ENCODE data around the gene PHLDB3. TPM values are rescaled to one million over a fixed set of nuclear protein-coding genes. Genes with fewer than 3 reads are reported as not detected.

PHLDB3 gene
- total RNA-seq, 1 experiment from 2014 or later = 33.1 TPM

GRCh38 chr19:43433358-43433673 is 71.2 kb downstream of the PHLDB3 start:
- no TSS peak for BruUV-seq (replicated peaks)
- Mint-ChIP-seq H3K27ac (ENCODE audit: unreplicated experiment) (no peak overlapping the region), H3K27me3 (ENCODE audit: insufficient read depth, unreplicated experiment) (no peaks in the 10 kb centered on the region), H3K36me3 (ENCODE audit: insufficient read depth, unreplicated experiment) (no peaks in the 10 kb centered on the region), H3K9me3 (ENCODE audit: unreplicated experiment) (no peaks in the 10 kb centered on the region), H3K4me3 (ENCODE audit: unreplicated experiment) (no peak overlapping the region), H3K4me1 (ENCODE audit: low read depth, unreplicated experiment) (no peaks in the 10 kb centered on the region)
- Histone ChIP-seq H3K27me3 (replicated peaks; ENCODE audit: control insufficient read depth, insufficient read depth, low read length) (no peaks in the 10 kb centered on the region), H3K4me1 (no peaks in the 10 kb centered on the region), H3K9me3 (no peaks in the 10 kb centered on the region), H3K4me3 (ENCODE audit: low read depth, low read length) (no peak overlapping the region), H3K36me3 (ENCODE audit: control insufficient read depth, insufficient read depth, low read length) (no peaks in the 10 kb centered on the region)
- ChIA-PET POLR2A (interaction anchor here (0.8 kb wide), 1 partner anchor 303 kb away, joined by 3 read pairs; no protein-coding TSS in a partner anchor), CTCF (interaction anchor here (0.5 to 1.4 kb wide), 3 partner anchors 16 to 161 kb away, joined by 3 to 6 read pairs (median 3); partner anchors contain the start of gene PHLDB3)
- intact Hi-C loops (cut with micrococcal nuclease; ENCODE audit: unreplicated experiment) = loop anchor here (1.0 kb wide), 1 partner anchor 86 kb away; no protein-coding TSS in a partner anchor
- DNase-seq = no peak
- TF ChIP-seq, protein P1, sequence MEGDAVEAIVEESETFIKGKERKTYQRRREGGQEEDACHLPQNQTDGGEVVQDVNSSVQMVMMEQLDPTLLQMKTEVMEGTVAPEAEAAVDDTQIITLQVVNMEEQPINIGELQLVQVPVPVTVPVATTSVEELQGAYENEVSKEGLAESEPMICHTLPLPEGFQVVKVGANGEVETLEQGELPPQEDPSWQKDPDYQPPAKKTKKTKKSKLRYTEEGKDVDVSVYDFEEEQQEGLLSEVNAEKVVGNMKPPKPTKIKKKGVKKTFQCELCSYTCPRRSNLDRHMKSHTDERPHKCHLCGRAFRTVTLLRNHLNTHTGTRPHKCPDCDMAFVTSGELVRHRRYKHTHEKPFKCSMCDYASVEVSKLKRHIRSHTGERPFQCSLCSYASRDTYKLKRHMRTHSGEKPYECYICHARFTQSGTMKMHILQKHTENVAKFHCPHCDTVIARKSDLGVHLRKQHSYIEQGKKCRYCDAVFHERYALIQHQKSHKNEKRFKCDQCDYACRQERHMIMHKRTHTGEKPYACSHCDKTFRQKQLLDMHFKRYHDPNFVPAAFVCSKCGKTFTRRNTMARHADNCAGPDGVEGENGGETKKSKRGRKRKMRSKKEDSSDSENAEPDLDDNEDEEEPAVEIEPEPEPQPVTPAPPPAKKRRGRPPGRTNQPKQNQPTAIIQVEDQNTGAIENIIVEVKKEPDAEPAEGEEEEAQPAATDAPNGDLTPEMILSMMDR (IDR thresholded peaks at IDR 0.05; ENCODE audit: insufficient read depth in 1 of 2, low read depth in 1 of 2, low read length in 1 of 2, severe bottlenecking in 1 of 2, unreplicated experiment in 1 of 2) = no peak

- no peak for DNase-seq
- Histone ChIP-seq H3K4me3 (ENCODE audit: low read depth, low read length) (no peak overlapping the region), H3K27me3 (replicated peaks; ENCODE audit: control insufficient read depth, insufficient read depth, low read length) (no peaks in the 10 kb centered on the region), H3K36me3 (ENCODE audit: control insufficient read depth, insufficient read depth, low read length) (no peaks in the 10 kb centered on the region), H3K9me3 (no peaks in the 10 kb centered on the region), H3K4me1 (no peaks in the 10 kb centered on the region)
- Mint-ChIP-seq H3K9me3 (ENCODE audit: unreplicated experiment) (no peaks in the 10 kb centered on the region), H3K27me3 (ENCODE audit: insufficient read depth, unreplicated experiment) (no peaks in the 10 kb centered on the region), H3K27ac (ENCODE audit: unreplicated experiment) (no peak overlapping the region), H3K4me1 (ENCODE audit: low read depth, unreplicated experiment) (peaks cover 13% of the 10 kb centered on the region), H3K36me3 (ENCODE audit: insufficient read depth, unreplicated experiment) (no peaks in the 10 kb centered on the region), H3K4me3 (ENCODE audit: unreplicated experiment) (no peak overlapping the region)
- CTCF ChIA-PET = no interaction called here
- intact Hi-C loops (cut with micrococcal nuclease; ENCODE audit: unreplicated experiment) = no loop called here
- BruUV-seq (replicated peaks) = no TSS peak
- POLR2A ChIA-PET = no interaction called here
- TF ChIP-seq, protein P1 (IDR thresholded peaks at IDR 0.05; ENCODE audit: insufficient read depth in 1 of 2, low read depth in 1 of 2, low read length in 1 of 2, severe bottlenecking in 1 of 2, unreplicated experiment in 1 of 2) = no peak
Observed at GRCh38 chr19:43430976-43431375, 73.6 kb downstream of the PHLDB3 start.

GRCh38 chr19:43430142-43430710 is 74.3 kb downstream of the PHLDB3 start:
- no TSS peak for BruUV-seq (replicated peaks)
- H3K9me3 Mint-ChIP-seq (ENCODE audit: unreplicated experiment) = no peaks in the 10 kb centered on the region
- H3K27ac Mint-ChIP-seq (ENCODE audit: unreplicated experiment) = no peak overlapping the region
- H3K27me3 Mint-ChIP-seq (ENCODE audit: insufficient read depth, unreplicated experiment) = no peaks in the 10 kb centered on the region
- intact Hi-C loops (cut with micrococcal nuclease; ENCODE audit: unreplicated experiment) = no loop called here
- no peaks in the 10 kb centered on the region for H3K36me3 Mint-ChIP-seq (ENCODE audit: insufficient read depth, unreplicated experiment)
- ChIA-PET POLR2A (no interaction called here), CTCF (no interaction called here)
- peak in 1 of 2 experiments; percentile 47 for DNase-seq
- peaks cover 13% of the 10 kb centered on the region for H3K4me1 Mint-ChIP-seq (ENCODE audit: low read depth, unreplicated experiment)
- H3K4me3 Mint-ChIP-seq (ENCODE audit: unreplicated experiment) = no peak overlapping the region
- Histone ChIP-seq H3K4me3 (ENCODE audit: low read depth, low read length) (no peak overlapping the region), H3K4me1 (no peaks in the 10 kb centered on the region), H3K9me3 (no peaks in the 10 kb centered on the region), H3K27me3 (replicated peaks; ENCODE audit: control insufficient read depth, insufficient read depth, low read length) (no peaks in the 10 kb centered on the region), H3K36me3 (ENCODE audit: control insufficient read depth, insufficient read depth, low read length) (no peaks in the 10 kb centered on the region)
- TF ChIP-seq, protein P1 (IDR thresholded peaks at IDR 0.05; ENCODE audit: insufficient read depth in 1 of 2, low read depth in 1 of 2, low read length in 1 of 2, severe bottlenecking in 1 of 2, unreplicated experiment in 1 of 2) = peak; percentile 25 to 41

Data from Caco-2 (cell line).